Ureter (tissue), 1 donor: ENCODE results near the gene CHPT1. TPM values are rescaled to one million over a fixed set of nuclear protein-coding genes. Genes with fewer than 3 reads are reported as not detected.
"Not testable (repeated sequence)": the region's sequence is repeated elsewhere in the genome, so short reads cannot be mapped to it uniquely, and the experiment has no call there.

Source experiments
- DNase-seq: peaks from one replicate; pipeline ENCODE4 v3.0.0-alpha.2; 2020; ENCODE audit warnings: low spot score
- total RNA-seq: library from RNA; stranded (reverse); gene quantifications from one replicate; pipeline ENCODE4 v1.2.4, GENCODE V29; 2023
- donor health status: DM: yes; HTN: yes; CAD: no.

Gene CHPT1
- total RNA-seq, 1 donor from 2014 or later = 49.9 TPM

DNA sequence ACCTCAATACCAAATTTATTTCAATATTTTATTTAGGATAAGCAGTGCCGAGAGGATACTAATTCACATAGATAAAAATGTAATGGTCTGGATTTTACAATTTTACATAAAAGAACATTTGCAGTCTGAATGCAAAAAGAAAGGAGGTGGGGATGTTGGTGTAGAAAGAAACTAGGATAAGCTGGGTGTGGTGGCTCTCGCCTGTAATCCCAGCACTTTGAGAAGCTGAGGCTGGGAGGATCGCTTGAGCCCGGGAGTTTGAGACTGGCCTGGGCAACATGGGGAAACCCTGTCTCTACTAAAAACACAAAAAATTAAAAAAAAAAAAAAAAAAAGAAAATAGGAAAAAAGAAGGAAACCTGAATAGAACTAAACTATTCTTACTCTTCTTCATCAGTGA lies 25.0 kb downstream of the CHPT1 start:
- DNase-seq = no peak

DNA sequence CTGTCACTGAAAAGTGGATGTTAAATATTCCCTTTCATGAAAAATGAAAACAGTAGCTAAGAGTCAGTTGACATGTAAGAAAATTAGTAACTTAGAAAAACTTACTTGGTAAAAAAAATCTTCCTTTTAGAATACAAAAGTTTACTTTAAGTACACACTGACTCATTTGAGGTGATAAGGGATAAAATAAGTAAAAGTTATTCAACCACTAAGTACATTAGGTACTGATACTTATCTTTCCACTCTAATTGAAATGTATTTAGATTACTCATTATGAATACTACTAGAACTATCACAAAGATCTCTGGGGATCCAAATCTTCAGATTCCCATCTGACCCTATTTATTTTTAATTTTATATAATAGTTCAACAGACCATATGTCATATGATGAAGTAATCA lies 29.7 kb downstream of the CHPT1 start:
- DNase-seq = no peak

GRCh38 chr12:101729842-101730241 lies 32.4 kb downstream of the CHPT1 start:
- no peak for DNase-seq

- no peak for DNase-seq
Observed at GRCh38 chr12:101732318-101732717, 34.9 kb downstream of the CHPT1 start.

- no peak for DNase-seq
Observed at GRCh38 chr12:101733166-101733565, 35.7 kb downstream of the CHPT1 start.

GRCh38 chr12:101734482-101734881 lies 37.0 kb downstream of the CHPT1 start:
- DNase-seq = not testable (repeated sequence)

DNA sequence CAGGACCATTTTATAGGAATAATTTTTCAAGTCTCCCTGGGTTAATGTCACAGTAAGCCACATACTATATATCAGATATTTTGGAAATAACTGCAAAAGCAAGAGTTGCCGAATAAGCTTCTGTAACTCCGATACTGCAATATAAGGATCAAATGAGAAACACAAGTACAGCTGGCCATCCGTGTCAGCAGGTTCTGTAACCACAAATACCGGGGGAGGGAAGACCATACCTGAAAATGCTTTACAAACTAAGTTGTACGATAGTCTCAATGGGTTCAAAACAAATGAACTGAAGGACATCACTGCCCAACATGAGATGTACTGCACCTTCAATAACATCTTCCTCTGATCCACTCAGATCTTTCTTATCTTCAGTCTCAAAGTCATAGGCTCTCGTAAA lies 40.0 kb downstream of the CHPT1 start:
- DNase-seq = no peak

DNA sequence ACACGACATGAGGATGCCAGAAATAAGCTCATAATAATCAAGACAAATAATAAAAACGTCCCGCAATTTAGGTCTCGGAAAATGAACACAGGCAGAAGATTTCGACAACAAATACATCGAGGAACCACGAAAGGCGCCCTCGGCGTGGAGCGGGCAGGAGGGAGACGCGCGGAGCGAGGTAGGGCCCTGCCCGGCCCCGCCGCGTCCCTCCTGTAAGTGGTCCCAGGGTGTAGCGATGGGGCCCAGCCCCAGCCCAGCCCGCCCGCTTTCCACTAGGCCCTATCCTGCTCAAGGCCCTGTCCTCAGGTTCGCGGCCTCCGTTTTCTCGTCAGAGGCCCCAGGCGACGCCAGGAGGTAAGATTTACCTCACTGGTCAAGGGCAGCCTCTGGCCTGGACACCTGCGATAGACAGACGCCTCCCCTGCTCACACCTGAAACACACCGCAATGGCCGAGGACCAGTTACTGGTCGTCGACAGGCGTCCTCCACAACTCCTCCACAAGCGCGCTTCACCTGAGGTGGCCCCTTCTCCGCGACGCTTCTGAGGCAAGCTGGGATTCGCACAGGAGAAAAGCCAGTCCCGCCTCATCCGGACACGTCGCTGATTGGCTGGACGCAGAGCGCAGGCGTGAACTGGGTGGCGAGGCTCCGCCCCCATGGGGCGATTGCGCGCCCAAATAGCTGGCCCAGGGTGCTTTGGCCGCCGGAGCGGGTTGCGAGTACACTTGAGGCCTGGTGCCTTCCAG lies 41.7 kb downstream of the CHPT1 start, which contains the start of gene SYCP3:
SYCP3 (minus strand) TSS at position 543 of the 746 bp plus-strand sequence. CDS start 1,527 bp downstream, outside the sequence.
- no peak for DNase-seq

- DNase-seq = no peak
Observed at GRCh38 chr12:101740566-101740965, 43.1 kb downstream of the CHPT1 start.

GRCh38 chr12:101740980-101741379 lies 43.5 kb downstream of the CHPT1 start:
- DNase-seq = no peak

- DNase-seq = no peak
Observed at GRCh38 chr12:101743242-101743641, 45.8 kb downstream of the CHPT1 start.

- no peak for DNase-seq
Observed at GRCh38 chr12:101743724-101744472, 46.5 kb downstream of the CHPT1 start.

- no peak for DNase-seq
Observed at GRCh38 chr12:101745481-101745880, 48.0 kb downstream of the CHPT1 start.

DNA sequence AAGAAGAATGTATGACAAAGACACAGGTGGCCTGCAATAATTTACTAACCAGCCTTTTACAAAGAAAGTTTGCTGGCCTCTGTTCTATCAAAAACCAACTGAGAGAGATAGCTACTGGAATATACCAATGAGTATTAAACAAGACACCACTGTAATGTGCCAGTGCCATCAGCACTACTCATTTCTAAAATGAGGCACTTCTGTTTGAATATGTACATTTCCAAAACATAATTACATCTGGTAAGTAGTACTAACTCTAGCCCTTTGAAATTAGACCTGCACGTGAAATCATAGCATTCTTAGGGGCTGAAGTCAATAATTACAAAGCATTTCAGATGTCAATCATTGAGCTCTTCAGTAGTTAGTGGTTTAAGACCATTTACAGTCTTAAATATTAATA lies 48.8 kb downstream of the CHPT1 start:
- no peak for DNase-seq

GRCh38 chr12:101746661-101747060 lies 49.2 kb downstream of the CHPT1 start:
- DNase-seq = no peak

- DNase-seq = no peak
Observed at GRCh38 chr12:101747697-101748096, 50.3 kb downstream of the CHPT1 start.

DNA sequence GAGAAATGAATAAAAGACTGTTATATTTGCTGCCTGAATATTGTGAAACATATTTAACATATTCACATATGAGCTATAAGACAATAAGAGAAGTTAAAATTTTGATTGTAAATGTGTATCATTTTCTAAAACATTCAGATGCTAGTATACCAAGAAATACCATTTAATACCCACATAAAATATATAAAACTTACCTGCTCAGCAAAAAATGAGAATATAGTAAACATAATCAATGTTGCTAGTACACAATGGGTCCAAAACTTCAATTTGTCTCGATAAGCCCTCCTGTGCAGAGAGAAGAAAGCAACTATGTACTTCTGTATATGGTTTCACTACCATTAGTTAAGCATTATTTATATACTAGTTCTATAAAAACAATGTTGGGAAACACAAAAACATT lies 51.5 kb downstream of the CHPT1 start:
- no peak for DNase-seq

GRCh38 chr12:101749657-101750056 lies 52.2 kb downstream of the CHPT1 start:
- DNase-seq = no peak

- no peak for DNase-seq
Observed at GRCh38 chr12:101750152-101750551, 52.7 kb downstream of the CHPT1 start.

DNA sequence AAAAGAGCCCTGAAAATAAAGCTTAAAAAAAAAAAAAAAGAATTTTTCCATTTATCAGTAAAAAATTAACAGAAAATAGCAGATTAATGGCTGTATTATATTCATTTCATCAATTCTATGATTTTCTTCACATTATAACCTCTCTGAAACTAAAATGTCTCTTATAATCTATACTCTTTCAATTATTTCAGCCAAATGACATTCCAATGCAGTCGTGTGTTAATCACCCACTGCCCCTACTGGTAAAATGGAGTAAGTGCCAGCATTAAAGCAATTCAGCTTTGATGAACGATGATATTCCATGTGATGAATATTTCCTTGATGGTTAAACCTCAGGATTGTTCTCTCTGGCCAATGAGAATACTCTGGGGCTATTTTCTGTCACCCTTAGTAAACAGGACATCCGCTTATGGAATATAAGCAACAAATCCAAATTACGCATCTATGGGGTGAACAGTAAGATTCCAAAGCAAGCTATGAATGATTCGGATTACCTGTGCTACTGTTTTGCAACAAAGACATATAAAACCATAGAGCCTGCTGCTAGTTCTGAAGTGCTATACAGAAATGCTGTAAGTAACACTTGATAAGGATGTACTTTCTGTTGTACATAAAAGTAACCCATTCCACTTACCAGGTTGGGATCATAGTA lies 62.1 kb downstream of the CHPT1 start:
- no peak for DNase-seq

- DNase-seq = no peak
Observed at GRCh38 chr12:101761350-101761749, 63.9 kb downstream of the CHPT1 start.

DNA sequence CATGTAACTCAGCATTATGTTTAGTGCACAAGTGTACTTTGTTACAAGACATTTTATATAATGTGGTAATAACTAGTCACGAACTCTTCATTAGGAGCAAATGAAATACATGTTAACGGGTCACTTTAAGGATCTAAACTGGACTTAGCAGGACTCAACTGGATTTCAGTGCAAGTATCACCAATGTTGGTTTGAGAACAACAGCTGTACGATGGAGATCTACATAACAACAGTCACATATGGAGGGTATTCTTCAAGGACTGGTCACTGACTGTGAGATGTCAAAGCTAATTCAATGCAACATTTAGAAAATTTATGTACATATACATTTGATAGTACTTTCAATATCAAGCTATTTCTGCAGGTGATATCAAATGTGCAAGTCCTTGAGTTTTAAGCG lies 64.3 kb downstream of the CHPT1 start:
- DNase-seq = no peak
